H9 (cell line): ENCODE results near the gene DNM1. TPM values are rescaled to one million over a fixed set of nuclear protein-coding genes. Genes with fewer than 3 reads are reported as not detected.

Experiments
- DNase-seq: peaks from one replicate; pipeline ENCODE4 v3.0.0-alpha.2; 2017
- H2AFZ ChIP-seq: one replicate; pipeline ENCODE4 v1.6.1; 2013; ENCODE audit warnings: mild to moderate bottlenecking, low read length, control low read depth, moderate library complexity
- H2AK5ac ChIP-seq: 2 replicates; pipeline ENCODE4 v1.6.1; 2013; ENCODE audit warnings: low read length, control low read depth, mixed read lengths; ENCODE audit not compliant: insufficient read length
- H2BK120ac ChIP-seq: one replicate; pipeline ENCODE4 v1.6.1; 2013; ENCODE audit warnings: low read depth, mild to moderate bottlenecking, low read length, control low read depth, inconsistent platforms; ENCODE audit not compliant: poor library complexity, severe bottlenecking
- H2BK12ac ChIP-seq: 2 replicates; pipeline ENCODE4 v1.6.1; 2013; ENCODE audit warnings: low read length, control low read depth, mixed read lengths, low read depth; ENCODE audit not compliant: insufficient read length
- H2BK15ac ChIP-seq: 2 replicates; pipeline ENCODE4 v1.6.1; 2013; ENCODE audit warnings: low read depth, low read length, control low read depth
- H2BK20ac ChIP-seq: one replicate; pipeline ENCODE4 v1.6.1; 2013; ENCODE audit warnings: low read depth, mild to moderate bottlenecking, low read length, control low read depth, inconsistent platforms; ENCODE audit not compliant: poor library complexity, severe bottlenecking
- H2BK5ac ChIP-seq: 2 replicates; pipeline ENCODE4 v1.6.1; 2013; ENCODE audit warnings: low read length, control low read depth, mixed read lengths; ENCODE audit not compliant: insufficient read length
- H3K14ac ChIP-seq: 2 replicates; pipeline ENCODE4 v1.6.1; 2013; ENCODE audit warnings: low read length, control low read depth; ENCODE audit not compliant: insufficient read depth
- H3K18ac ChIP-seq: 2 replicates; pipeline ENCODE4 v1.6.1; 2013; ENCODE audit warnings: low read depth, mild to moderate bottlenecking, mixed read lengths, low read length, control low read depth; ENCODE audit not compliant: insufficient read length
- H3K23ac ChIP-seq: 2 replicates; pipeline ENCODE4 v1.6.1; 2013; ENCODE audit warnings: low read length, control low read depth, mixed read lengths, low read depth; ENCODE audit not compliant: insufficient read length
- H3K23me2 ChIP-seq: 2 replicates; pipeline ENCODE4 v1.6.1; 2013; ENCODE audit warnings: low read depth, mild to moderate bottlenecking, mixed read lengths, low read length, control low read depth; ENCODE audit not compliant: insufficient read length, poor library complexity, severe bottlenecking
- H3K27ac ChIP-seq: 2 replicates; pipeline ENCODE4 v1.5.1; 2013; ENCODE audit warnings: low read length, control low read depth, mixed read lengths, low read depth; ENCODE audit not compliant: insufficient read length
- H3K27me3 ChIP-seq: 2 replicates; pipeline ENCODE4 v1.6.1; 2013; ENCODE audit warnings: low read length, control low read depth, inconsistent platforms; ENCODE audit not compliant: insufficient read depth
- H3K4ac ChIP-seq: 2 replicates; pipeline ENCODE4 v1.6.1; 2013; ENCODE audit warnings: low read depth, mild to moderate bottlenecking, control low read depth, inconsistent platforms, low read length, moderate library complexity
- H3K4me1 ChIP-seq: 2 replicates; pipeline ENCODE4 v1.6.1; 2013; ENCODE audit warnings: low read length, control low read depth, inconsistent platforms; ENCODE audit not compliant: insufficient read depth
- H3K4me2 ChIP-seq: 2 replicates; pipeline ENCODE4 v1.6.1; 2013; ENCODE audit warnings: low read length, control low read depth, mixed read lengths; ENCODE audit not compliant: insufficient read length, insufficient read depth
- H3K56ac ChIP-seq: 2 replicates; pipeline ENCODE4 v1.6.1; 2013; ENCODE audit warnings: low read depth, mild to moderate bottlenecking, mixed read lengths, low read length, control low read depth; ENCODE audit not compliant: insufficient read length
- H3K79me1 ChIP-seq: 2 replicates; pipeline ENCODE4 v1.6.1; 2013; ENCODE audit warnings: low read depth, mild to moderate bottlenecking, moderate library complexity, low read length, control low read depth, inconsistent platforms; ENCODE audit not compliant: insufficient read depth, poor library complexity, severe bottlenecking
- H3K79me2 ChIP-seq: 2 replicates; pipeline ENCODE4 v1.6.1; 2013; ENCODE audit warnings: low read length, control low read depth, inconsistent platforms; ENCODE audit not compliant: insufficient read depth
- H3K9ac ChIP-seq: 2 replicates; pipeline ENCODE4 v1.6.1; 2013; ENCODE audit warnings: low read length, control low read depth, mixed read lengths; ENCODE audit not compliant: insufficient read length; ENCODE audit errors: extremely low read depth
- H3K9me3 ChIP-seq: one replicate; pipeline ENCODE4 v1.6.1; 2013; ENCODE audit warnings: low read depth, low read length, inconsistent platforms; ENCODE audit not compliant: control insufficient read depth
- H3T11ph ChIP-seq: one replicate; pipeline ENCODE4 v1.6.1; 2013; ENCODE audit warnings: mild to moderate bottlenecking, low read length, control low read depth, inconsistent platforms
- H4K20me1 ChIP-seq: one replicate; pipeline ENCODE4 v1.6.1; 2013; ENCODE audit not compliant: control insufficient read depth, insufficient read length, insufficient read depth
- H4K5ac ChIP-seq: 2 replicates; pipeline ENCODE4 v1.6.1; 2013; ENCODE audit warnings: low read depth, mild to moderate bottlenecking, mixed read lengths, low read length, control low read depth; ENCODE audit not compliant: insufficient read length
- H4K8ac ChIP-seq: replicated peaks from 2 replicates; pipeline ENCODE4 v1.6.1; 2013; ENCODE audit warnings: low read length, control low read depth, mixed read lengths, low read depth; ENCODE audit not compliant: insufficient read length
- H4K91ac ChIP-seq: 2 replicates; pipeline ENCODE4 v1.6.1; 2013; ENCODE audit warnings: low read depth, mild to moderate bottlenecking, moderate library complexity, mixed read lengths, low read length, control low read depth; ENCODE audit not compliant: insufficient read length
- H3K27ac Mint-ChIP-seq, 3 experiments: 2 replicates in 2 of 3; 3 replicates in 1 of 3; pipeline ENCODE4 v1.8.0; 2020 to 2021; ENCODE audit warnings: mixed read lengths in 3 of 3, mild to moderate bottlenecking in 1 of 3, moderate library complexity in 1 of 3
- H3K27me3 Mint-ChIP-seq: 2 replicates; pipeline ENCODE4 v1.8.0; 2021; ENCODE audit warnings: low read depth, mild to moderate bottlenecking, moderate library complexity, mixed read lengths
- H3K36me3 Mint-ChIP-seq, 3 experiments: 2 replicates in 2 of 3; 3 replicates in 1 of 3; pipeline ENCODE4 v1.8.0; 2020 to 2021; ENCODE audit warnings: low read depth in 3 of 3, mixed read lengths in 3 of 3; ENCODE audit not compliant: insufficient read depth in 1 of 3
- H3K4me1 Mint-ChIP-seq, 2 experiments: 2 replicates each; pipeline ENCODE4 v1.8.0; 2020; ENCODE audit warnings: mixed read lengths in 2 of 2
- H3K4me3 Mint-ChIP-seq, 2 experiments: 2 replicates in 1 of 2; 3 replicates in 1 of 2; pipeline ENCODE4 v1.8.0; 2020 to 2021; ENCODE audit warnings: mild to moderate bottlenecking in 2 of 2, mixed read lengths in 2 of 2, moderate library complexity in 1 of 2
- H3K9me3 Mint-ChIP-seq, 2 experiments: 2 replicates in 1 of 2; 3 replicates in 1 of 2; pipeline ENCODE4 v1.8.0; 2020; ENCODE audit warnings: mild to moderate bottlenecking in 2 of 2, mixed read lengths in 2 of 2, moderate library complexity in 1 of 2
- CTCF ChIP-seq: fragments of 200-600 bp; sonication (generic); conservative IDR thresholded peaks from 3 replicates; pipeline ENCODE4 v1.8.0; 2021; ENCODE audit warnings: antibody characterized with exemption, mild to moderate bottlenecking
- WGBS: extraction: QIAGEN DNeasy Blood & Tissue Kit; methylation state at CpG from one replicate; pipeline ENCODE4 v1.1.7; 2013; ENCODE audit warnings: missing lambda C conversion rate, low lambda C conversion rate, mixed read lengths; ENCODE audit not compliant: insufficient read length; ENCODE audit errors: extremely low coverage; 5-methylcytosine and 5-hydroxymethylcytosine counted together
- total RNA-seq: library from RNA; stranded (reverse); gene quantifications from 2 replicates; pipeline ENCODE4 v1.2.1, GENCODE V29; 2021

The DNM1 gene
- total RNA-seq, 1 experiment from 2014 or later, result 58.0 TPM

- peak overlapping the region; percentile 73 to 81; a peak in 4 of 5 replicates for H3K4me3 Mint-ChIP-seq
Observed at GRCh38 chr9:128251732-128252100, 48.5 kb downstream of the DNM1 start.

More at GRCh38 chr9:128251732-128252100, 48.5 kb downstream of the DNM1 start:
- Histone ChIP-seq H2AFZ (no peak overlapping the region), H3K14ac (no peak overlapping the region), H3K18ac (no peak overlapping the region), H4K91ac (no peak overlapping the region), H3K27me3 (no peaks in the 10 kb centered on the region), H3K9ac (no peak overlapping the region), H4K20me1 (no peaks in the 10 kb centered on the region), H3K79me1 (no peaks in the 10 kb centered on the region), H3K79me2 (peaks cover 3% of the 10 kb centered on the region), H3T11ph (no peak overlapping the region), H3K23ac (no peak overlapping the region), H3K9me3 (no peaks in the 10 kb centered on the region), H4K8ac (no peak overlapping the region), H2BK5ac (no peak overlapping the region), H2BK120ac (no peak overlapping the region), H3K4ac (no peak overlapping the region), H3K4me1 (no peaks in the 10 kb centered on the region), H3K27ac (no peak overlapping the region), H2BK15ac (no peak overlapping the region), H3K23me2 (peaks cover 4% of the 10 kb centered on the region), H2AK5ac (no peak overlapping the region), H3K4me2 (peak overlapping the region; percentile 56), H3K56ac (no peak overlapping the region), H4K5ac (no peak overlapping the region), H2BK20ac (no peak overlapping the region), H2BK12ac (no peak overlapping the region)
- H3K27me3 Mint-ChIP-seq, result peaks cover 6% of the 10 kb centered on the region
- no peak for TF ChIP-seq CTCF
- H3K9me3 Mint-ChIP-seq, result no peaks in the 10 kb centered on the region; a peak in 1 of 5 replicates
- H3K4me1 Mint-ChIP-seq, result peaks cover 14 to 36% of the 10 kb centered on the region in 2 experiments
- H3K27ac Mint-ChIP-seq, result no peak overlapping the region
- no peak for DNase-seq
- peaks cover 15 to 28% (median 21%) of the 10 kb centered on the region in 3 experiments; a peak in 6 of 7 replicates for H3K36me3 Mint-ChIP-seq
- WGBS, result no CpG with 5 or more reads among the region's 3 CpGs
